Erythroblast (primary cell): Measurements from ENCODE around the gene LDHAL6B.

Source experiments
- GATA1 ChIP-seq: IDR thresholded peaks from 2 replicates; pipeline ENCODE4 v1.6.1; 2011; ENCODE audit warnings: low read depth, mild to moderate bottlenecking, control low read depth, low read length, moderate library complexity
- POLR2A ChIP-seq: IDR thresholded peaks from 2 replicates; pipeline ENCODE4 v1.6.1; 2011; ENCODE audit warnings: mild to moderate bottlenecking, low read length

DNA sequence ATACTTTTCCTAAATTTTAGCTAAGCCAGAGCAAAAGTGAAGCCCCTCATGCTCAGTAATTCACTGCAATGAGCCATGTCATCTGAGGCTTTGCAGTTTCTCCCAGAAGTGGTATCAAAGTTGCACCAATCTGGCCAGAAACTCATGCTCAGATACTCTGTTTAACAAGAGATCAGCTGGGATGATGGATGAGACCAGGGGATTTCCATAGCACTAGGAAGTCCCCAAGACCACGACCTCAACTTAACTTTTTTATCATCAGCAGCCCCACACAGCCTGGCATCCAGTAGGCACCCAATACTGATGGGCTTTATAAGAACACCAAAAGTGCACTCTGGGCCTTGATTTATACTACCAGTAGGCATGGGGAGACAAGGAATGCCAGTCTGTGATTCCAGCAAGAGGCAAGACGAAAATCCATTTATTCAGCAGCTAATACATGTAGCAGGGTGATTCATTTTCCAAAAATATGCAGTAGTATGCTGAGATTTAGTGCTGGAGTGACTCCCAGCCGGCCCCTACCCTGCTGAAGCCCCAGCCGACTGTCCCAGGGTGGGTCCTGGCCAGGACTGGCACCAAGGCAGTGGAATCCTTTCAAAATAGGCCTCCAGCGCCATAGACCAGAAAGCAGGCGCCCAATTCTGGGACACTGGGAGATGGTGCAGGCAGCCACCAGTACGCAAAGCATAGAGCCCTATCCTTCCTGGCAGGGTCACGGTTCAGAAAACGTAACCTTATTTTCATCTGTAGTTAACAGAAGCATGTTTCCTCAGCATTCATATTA lies 612 bp upstream of the LDHAL6B start:
- TF ChIP-seq POLR2A (no peak), GATA1 (no peak)
